ENCODE results near the gene E2F7.

Gene E2F7

GRCh38 chr12:77049767-77050353, 15.5 kb downstream of the E2F7 start:
- no peak overlapping the region for H3K27ac ChIP-seq
- TF ChIP-seq ZFX (IDR thresholded peaks at IDR 0.05) (no peak), CTCF (conservative IDR thresholded peaks at IDR 0.05) (peak; percentile 87)

GRCh38 chr12:77047341-77048109, 17.8 kb downstream of the E2F7 start:
- H3K27ac ChIP-seq = no peak overlapping the region
- TF ChIP-seq ZFX (IDR thresholded peaks at IDR 0.05) = no peak
- peak; percentile 21 for TF ChIP-seq CTCF (conservative IDR thresholded peaks at IDR 0.05)

GRCh38 chr12:77046468-77046867, 18.9 kb downstream of the E2F7 start:
- no peak overlapping the region for H3K27ac ChIP-seq
- no peak for TF ChIP-seq ZFX (IDR thresholded peaks at IDR 0.05)
- TF ChIP-seq CTCF (conservative IDR thresholded peaks at IDR 0.05) = no peak

- TF ChIP-seq ZFX (IDR thresholded peaks at IDR 0.05) = no peak
- no peak for TF ChIP-seq CTCF (conservative IDR thresholded peaks at IDR 0.05)
- no peak overlapping the region for H3K27ac ChIP-seq
Measured at GRCh38 chr12:77045183-77045582, 20.2 kb downstream of the E2F7 start.

GRCh38 chr12:77044721-77045120, 20.6 kb downstream of the E2F7 start:
- no peak for TF ChIP-seq ZFX (IDR thresholded peaks at IDR 0.05)
- no peak for TF ChIP-seq CTCF (conservative IDR thresholded peaks at IDR 0.05)
- H3K27ac ChIP-seq = no peak overlapping the region

GRCh38 chr12:77042833-77043232, 22.5 kb downstream of the E2F7 start:
- H3K27ac ChIP-seq = no peak overlapping the region
- TF ChIP-seq CTCF (conservative IDR thresholded peaks at IDR 0.05) (no peak), ZFX (IDR thresholded peaks at IDR 0.05) (no peak)

GRCh38 chr12:77040231-77040630, 25.1 kb downstream of the E2F7 start:
- no peak for TF ChIP-seq CTCF (conservative IDR thresholded peaks at IDR 0.05)
- TF ChIP-seq ZFX (IDR thresholded peaks at IDR 0.05) = no peak
- H3K27ac ChIP-seq = no peak overlapping the region

All from C4-2B (cell line).